ENCODE data around the gene ALDH1B1. TPM values are rescaled to one million over a fixed set of nuclear protein-coding genes. Genes with fewer than 3 reads are reported as not detected.

ALDH1B1 gene
- total RNA-seq, 3 donors from 2014 or later = 10.2 to 18.4 (median 11.0) TPM

DNA sequence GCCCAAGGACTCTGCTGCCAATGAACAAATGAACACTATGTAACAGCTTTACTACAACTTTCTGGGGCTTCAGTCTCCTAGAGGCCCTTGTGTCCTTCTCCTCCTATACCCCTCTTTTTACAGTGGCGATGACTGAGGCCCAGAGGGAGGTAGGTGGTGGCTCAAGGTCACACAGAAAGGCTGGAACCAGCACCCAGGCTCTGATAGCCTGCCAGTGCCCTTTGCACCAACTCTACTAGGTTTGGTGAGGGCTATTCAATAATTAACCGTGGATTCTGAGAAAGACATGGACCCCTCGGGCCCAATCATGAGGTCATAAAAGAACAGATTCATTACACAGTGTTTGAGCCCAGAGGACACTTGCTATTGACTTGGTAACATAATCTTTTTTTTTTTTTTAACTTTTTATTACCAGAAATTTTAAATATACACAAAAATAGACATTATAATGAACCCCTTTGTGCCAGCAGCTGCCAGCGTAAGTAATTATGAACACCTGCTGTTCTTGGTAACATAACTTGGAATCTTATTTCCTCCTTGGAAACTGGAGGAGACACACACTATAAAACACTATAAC lies 6.1 kb upstream of the ALDH1B1 start:
- intact Hi-C loops (cut with DNase I; ENCODE audit: low total_unique reads) = no loop called here
- Histone ChIP-seq H3K4me1 (peaks cover 0 to 4% of the 10 kb centered on the region in 2 donors), H3K4me3 (no peak overlapping the region), H3K27me3 (no peaks in the 10 kb centered on the region), H3K27ac (no peak overlapping the region), H3K9me3 (peaks cover 7 to 10% of the 10 kb centered on the region in 2 donors), H3K36me3 (no peaks in the 10 kb centered on the region)
- TF ChIP-seq POLR2A (IDR thresholded peaks at IDR 0.05) (no peak), POLR2AphosphoS5 (IDR thresholded peaks at IDR 0.05) (no peak)
- TF ChIP-seq, protein P1, sequence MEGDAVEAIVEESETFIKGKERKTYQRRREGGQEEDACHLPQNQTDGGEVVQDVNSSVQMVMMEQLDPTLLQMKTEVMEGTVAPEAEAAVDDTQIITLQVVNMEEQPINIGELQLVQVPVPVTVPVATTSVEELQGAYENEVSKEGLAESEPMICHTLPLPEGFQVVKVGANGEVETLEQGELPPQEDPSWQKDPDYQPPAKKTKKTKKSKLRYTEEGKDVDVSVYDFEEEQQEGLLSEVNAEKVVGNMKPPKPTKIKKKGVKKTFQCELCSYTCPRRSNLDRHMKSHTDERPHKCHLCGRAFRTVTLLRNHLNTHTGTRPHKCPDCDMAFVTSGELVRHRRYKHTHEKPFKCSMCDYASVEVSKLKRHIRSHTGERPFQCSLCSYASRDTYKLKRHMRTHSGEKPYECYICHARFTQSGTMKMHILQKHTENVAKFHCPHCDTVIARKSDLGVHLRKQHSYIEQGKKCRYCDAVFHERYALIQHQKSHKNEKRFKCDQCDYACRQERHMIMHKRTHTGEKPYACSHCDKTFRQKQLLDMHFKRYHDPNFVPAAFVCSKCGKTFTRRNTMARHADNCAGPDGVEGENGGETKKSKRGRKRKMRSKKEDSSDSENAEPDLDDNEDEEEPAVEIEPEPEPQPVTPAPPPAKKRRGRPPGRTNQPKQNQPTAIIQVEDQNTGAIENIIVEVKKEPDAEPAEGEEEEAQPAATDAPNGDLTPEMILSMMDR (IDR thresholded peaks at IDR 0.05) = no peak
- no peak for DNase-seq (ENCODE audit: low spot score in 2 of 2)

DNA sequence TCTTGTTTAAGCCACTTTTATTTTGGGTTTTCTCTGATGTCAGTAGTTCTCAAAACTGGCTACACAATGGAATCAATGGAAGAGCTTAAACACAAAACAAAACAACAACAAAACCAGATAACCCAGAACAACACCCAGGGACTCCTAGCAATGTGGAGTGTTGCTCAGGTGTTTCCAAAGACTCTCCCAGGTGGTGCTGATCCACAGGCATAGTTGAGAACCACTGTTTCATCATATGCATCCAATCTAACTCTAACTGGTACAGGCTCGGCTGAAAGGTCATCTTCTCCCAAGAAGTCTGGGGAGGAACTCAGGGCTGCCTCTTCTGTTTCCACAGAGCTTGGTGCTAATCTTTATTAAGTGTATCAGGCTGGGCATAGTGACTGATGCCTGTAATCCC lies 5.4 kb upstream of the ALDH1B1 start:
- no peaks in the 10 kb centered on the region for H3K27me3 ChIP-seq
- no peak overlapping the region for H3K4me3 ChIP-seq
- intact Hi-C loops (cut with DNase I; ENCODE audit: low total_unique reads) = no loop called here
- DNase-seq (ENCODE audit: low spot score in 2 of 2) = no peak
- H3K36me3 ChIP-seq = no peaks in the 10 kb centered on the region
- no peak for TF ChIP-seq POLR2AphosphoS5 (IDR thresholded peaks at IDR 0.05)
- TF ChIP-seq, protein P1 (IDR thresholded peaks at IDR 0.05) = no peak
- no peak for TF ChIP-seq POLR2A (IDR thresholded peaks at IDR 0.05)
- peaks cover 7 to 10% of the 10 kb centered on the region in 2 donors for H3K9me3 ChIP-seq
- H3K4me1 ChIP-seq = peaks cover 0 to 4% of the 10 kb centered on the region in 2 donors
- H3K27ac ChIP-seq = peak overlapping the region in 1 of 2 donors; percentile 7

DNA sequence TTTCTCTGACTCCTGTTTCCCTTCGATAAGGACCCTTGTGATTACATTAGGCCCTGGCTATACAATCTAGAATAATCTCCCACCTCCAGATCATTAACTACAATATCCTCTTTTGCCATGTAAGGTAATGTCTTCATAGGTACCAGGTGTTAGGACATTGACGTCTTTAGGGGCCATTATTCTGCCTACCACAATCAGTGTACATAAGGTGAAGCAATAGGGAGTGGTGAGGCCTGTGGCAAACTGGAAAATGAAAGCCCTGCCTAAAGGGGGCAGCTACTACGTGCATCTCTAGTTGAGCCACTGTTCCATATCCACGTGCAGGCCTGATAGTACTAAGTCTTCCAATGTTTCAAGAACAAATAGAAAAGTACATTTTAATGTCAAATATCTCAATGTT lies 4.8 kb upstream of the ALDH1B1 start:
- peaks cover 7 to 10% of the 10 kb centered on the region in 2 donors for H3K9me3 ChIP-seq
- H3K27ac ChIP-seq = no peak overlapping the region
- no peak overlapping the region for H3K4me3 ChIP-seq
- H3K36me3 ChIP-seq = no peaks in the 10 kb centered on the region
- no peak for TF ChIP-seq POLR2AphosphoS5 (IDR thresholded peaks at IDR 0.05)
- no peak for TF ChIP-seq POLR2A (IDR thresholded peaks at IDR 0.05)
- TF ChIP-seq, protein P1 (IDR thresholded peaks at IDR 0.05) = no peak
- no peak for DNase-seq (ENCODE audit: low spot score in 2 of 2)
- peaks cover 0 to 4% of the 10 kb centered on the region in 2 donors for H3K4me1 ChIP-seq
- intact Hi-C loops (cut with DNase I; ENCODE audit: low total_unique reads) = no loop called here
- H3K27me3 ChIP-seq = no peaks in the 10 kb centered on the region

DNA sequence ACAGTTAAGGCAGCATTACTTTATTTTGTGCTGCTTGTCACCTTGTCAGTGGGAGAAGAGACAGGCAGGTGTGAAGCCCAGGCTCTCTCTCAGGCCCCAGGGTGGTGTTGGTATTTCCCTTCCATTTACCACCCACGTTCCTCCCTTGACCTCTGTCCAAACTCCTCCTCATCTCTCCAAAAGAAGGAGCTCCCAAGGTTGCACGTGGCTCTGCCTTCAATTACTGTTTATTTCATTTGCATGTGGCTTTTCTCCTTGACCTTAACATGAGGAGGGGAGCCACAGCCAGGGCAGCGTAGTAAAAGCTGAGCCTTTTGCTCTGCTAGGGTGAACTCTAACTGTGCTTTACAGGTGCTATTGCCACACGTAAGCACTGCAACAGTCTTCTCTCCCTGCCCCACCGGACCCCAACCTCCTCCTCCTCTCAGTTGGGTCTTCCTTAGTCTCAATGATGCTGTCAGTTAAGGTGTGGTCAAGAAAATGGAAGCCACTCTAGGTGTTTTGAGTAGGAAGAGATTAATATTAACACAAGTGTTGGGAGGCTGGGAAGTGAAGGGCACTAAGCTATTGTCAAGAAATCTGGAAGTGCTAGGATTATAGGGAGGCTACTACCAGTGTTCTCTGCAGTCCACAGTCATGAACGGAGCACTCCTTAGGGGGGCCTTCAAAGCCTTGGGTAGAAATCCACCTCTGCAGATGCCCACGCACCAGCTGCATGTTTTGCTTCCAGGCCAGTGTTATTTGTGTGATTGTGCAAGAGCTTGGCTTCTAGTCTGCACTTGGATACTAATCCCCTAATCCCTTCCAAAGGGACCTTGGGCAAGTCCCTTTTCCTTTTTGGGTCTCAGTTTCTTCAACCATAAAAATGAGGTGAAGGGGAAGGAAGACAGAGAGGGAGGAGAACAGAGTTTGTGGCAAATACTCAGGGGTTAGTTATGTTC lies 3.9 kb upstream of the ALDH1B1 start:
- TF ChIP-seq, protein P1 (IDR thresholded peaks at IDR 0.05) = no peak
- TF ChIP-seq POLR2A (IDR thresholded peaks at IDR 0.05) (no peak), POLR2AphosphoS5 (IDR thresholded peaks at IDR 0.05) (no peak)
- intact Hi-C loops (cut with DNase I; ENCODE audit: low total_unique reads) = no loop called here
- Histone ChIP-seq H3K27ac (peak overlapping the region; percentile 20 to 54), H3K36me3 (no peaks in the 10 kb centered on the region), H3K27me3 (no peaks in the 10 kb centered on the region), H3K4me1 (peaks cover 0 to 4% of the 10 kb centered on the region in 2 donors), H3K9me3 (peaks cover 7 to 10% of the 10 kb centered on the region in 2 donors), H3K4me3 (no peak overlapping the region)
- peak in 1 of 2 donors; percentile 25 for DNase-seq (ENCODE audit: low spot score in 2 of 2)

DNA sequence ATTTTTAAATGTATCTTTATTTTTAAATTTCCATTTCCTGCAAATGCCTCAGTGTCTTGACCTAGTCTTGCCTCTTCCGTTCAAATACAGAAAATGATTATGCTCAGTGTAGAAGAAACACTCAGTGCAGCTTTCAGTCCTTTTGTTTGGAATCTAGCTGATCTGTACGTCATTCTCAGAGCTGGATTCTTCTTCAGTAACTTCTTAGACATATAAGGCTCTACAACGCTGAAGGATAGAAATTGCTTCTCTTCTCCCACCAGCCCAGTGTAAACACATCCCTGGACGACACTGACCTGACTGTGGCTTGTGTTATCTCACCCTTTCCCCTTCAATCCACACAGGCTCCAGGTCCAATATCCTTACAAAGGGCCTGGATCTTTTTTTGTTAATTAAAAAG lies 3.2 kb upstream of the ALDH1B1 start:
- H3K27ac ChIP-seq = peak overlapping the region; percentile 20 to 54
- TF ChIP-seq POLR2A (IDR thresholded peaks at IDR 0.05) (no peak), POLR2AphosphoS5 (IDR thresholded peaks at IDR 0.05) (no peak)
- TF ChIP-seq, protein P1 (IDR thresholded peaks at IDR 0.05) = no peak
- peaks cover 0 to 4% of the 10 kb centered on the region in 2 donors for H3K4me1 ChIP-seq
- H3K9me3 ChIP-seq = peaks cover 7 to 10% of the 10 kb centered on the region in 2 donors
- no peak overlapping the region for H3K4me3 ChIP-seq
- H3K36me3 ChIP-seq = no peaks in the 10 kb centered on the region
- no peaks in the 10 kb centered on the region for H3K27me3 ChIP-seq
- DNase-seq (ENCODE audit: low spot score in 2 of 2) = no peak
- intact Hi-C loops (cut with DNase I; ENCODE audit: low total_unique reads) = no loop called here

Data from breast epithelium (tissue), 4 donors.